Ishikawa (cell line): Measurements from ENCODE around the gene HSPA1L.
A peak's percentile ranks its signal among the peaks of the same experiment; 100 is the strongest.

Experiments used
- CEBPB ChIP-seq: IDR thresholded peaks from 2 replicates; pipeline ENCODE4 v1.6.1; 2012
- CREB1 ChIP-seq: IDR thresholded peaks from 2 replicates; pipeline ENCODE4 v1.6.1; 2012; ENCODE audit warnings: low read depth
- EGR1 ChIP-seq: IDR thresholded peaks from 2 replicates; pipeline ENCODE4 v1.6.1; 2012
- EP300 ChIP-seq: IDR thresholded peaks from 2 replicates; pipeline ENCODE4 v1.6.1; 2012; ENCODE audit warnings: borderline replicate concordance
- FOXM1 ChIP-seq: IDR thresholded peaks from 2 replicates; pipeline ENCODE4 v1.6.1; 2012; ENCODE audit warnings: low read depth, borderline replicate concordance
- MAX ChIP-seq: IDR thresholded peaks from 2 replicates; pipeline ENCODE4 v1.6.1; 2012
- NFIC ChIP-seq: IDR thresholded peaks from 2 replicates; pipeline ENCODE4 v1.6.1; 2012
- RAD21 ChIP-seq: IDR thresholded peaks from 2 replicates; pipeline ENCODE4 v1.6.1; 2012; ENCODE audit warnings: low read depth
- REST ChIP-seq: IDR thresholded peaks from 2 replicates; pipeline ENCODE4 v1.6.1; 2012; ENCODE audit warnings: low read depth, mild to moderate bottlenecking
- TAF1 ChIP-seq: IDR thresholded peaks from 2 replicates; pipeline ENCODE4 v1.6.1; 2012; ENCODE audit warnings: low read depth, mild to moderate bottlenecking
- TCF12 ChIP-seq: IDR thresholded peaks from 2 replicates; pipeline ENCODE4 v1.6.1; 2012; ENCODE audit warnings: low read depth
- TEAD4 ChIP-seq: IDR thresholded peaks from 2 replicates; pipeline ENCODE4 v1.6.1; 2012
- USF1 ChIP-seq: IDR thresholded peaks from 2 replicates; pipeline ENCODE4 v1.6.1; 2012
- YY1 ChIP-seq: IDR thresholded peaks from 2 replicates; pipeline ENCODE4 v1.6.1; 2012; ENCODE audit warnings: low read depth
- ZBTB7A ChIP-seq: IDR thresholded peaks from 2 replicates; pipeline ENCODE4 v1.6.1; 2012; ENCODE audit warnings: low read depth

The HSPA1L gene

DNA sequence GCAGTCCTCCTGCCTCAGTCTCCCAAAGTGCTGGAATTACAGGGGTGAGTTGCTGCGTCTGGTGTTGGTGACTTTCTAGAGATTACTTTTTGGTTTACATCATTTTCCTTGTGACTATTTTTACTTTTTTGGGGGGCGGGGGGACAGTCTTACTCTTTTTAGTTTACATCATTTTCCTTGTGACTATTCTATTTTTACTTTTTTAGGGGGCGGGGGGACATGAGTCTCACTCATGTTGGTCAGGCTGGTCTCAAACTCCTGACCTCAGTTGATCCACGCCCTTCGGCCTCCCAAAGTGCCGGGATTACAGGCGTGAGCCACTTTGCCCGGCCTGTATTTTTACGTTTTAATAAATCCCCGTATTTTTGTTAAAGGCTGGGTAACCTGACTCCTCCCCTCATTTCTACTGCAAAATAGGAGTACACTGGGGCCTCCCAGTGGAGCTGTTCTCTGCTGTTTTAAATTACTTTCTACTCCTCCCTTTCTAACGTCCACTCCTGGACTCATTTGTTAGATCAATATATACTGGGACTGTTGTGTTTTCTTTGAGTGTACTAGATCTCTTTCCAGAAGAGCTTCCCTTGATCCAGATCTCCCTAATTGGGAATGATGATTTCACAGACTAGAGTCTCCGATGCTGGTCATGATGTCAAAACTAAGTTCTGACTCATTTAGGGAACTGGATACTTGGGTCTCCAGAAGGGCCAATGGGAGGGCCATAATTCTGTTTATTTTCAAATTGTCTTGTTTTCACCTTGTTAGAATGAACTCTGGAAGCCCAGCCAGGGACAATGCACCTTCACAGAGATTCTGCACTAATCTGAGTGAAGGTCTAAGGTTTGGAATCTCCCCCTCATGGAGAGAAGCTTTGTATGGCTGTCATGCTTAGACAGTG lies 21.6 kb upstream of the HSPA1L start:
- TF ChIP-seq TEAD4 (no peak), EP300 (no peak), YY1 (no peak), TAF1 (no peak), USF1 (no peak), NFIC (no peak), RAD21 (no peak)

DNA sequence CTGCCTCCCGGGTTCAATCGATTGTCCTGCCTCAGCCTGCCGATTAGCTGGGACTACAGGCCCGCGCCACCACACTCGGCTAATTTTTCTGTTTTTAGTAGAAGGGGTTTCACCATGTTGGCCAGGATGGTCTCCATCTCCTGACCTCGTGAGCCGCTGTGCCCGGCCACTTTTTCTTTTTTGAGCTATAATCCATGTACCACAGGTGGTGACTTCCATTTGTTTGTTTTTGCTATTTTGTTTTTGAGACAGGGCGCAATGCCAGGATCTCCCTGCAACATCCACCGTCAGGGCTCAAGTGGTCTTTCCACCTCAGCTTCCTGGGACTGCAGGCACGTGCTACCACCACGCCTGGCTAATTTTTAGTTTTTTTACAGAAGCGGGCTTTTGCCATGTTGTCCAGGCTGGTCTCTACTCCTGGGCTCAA lies 21.0 kb upstream of the HSPA1L start:
- TF ChIP-seq EP300: no peak
- TF ChIP-seq NFIC: no peak
- TF ChIP-seq EGR1: no peak
- no peak for TF ChIP-seq RAD21
- no peak for TF ChIP-seq FOXM1
- TF ChIP-seq REST: no peak
- no peak for TF ChIP-seq TCF12
- TF ChIP-seq TEAD4: no peak

GRCh38 chr6:31834367-31835250 lies 19.5 kb upstream of the HSPA1L start:
- TF ChIP-seq REST (no peak), RAD21 (no peak), USF1 (no peak; the same call in 1 of the 2 replicates), CEBPB (no peak), EP300 (no peak), TAF1 (peak; percentile 95), YY1 (peak; percentile 94), ZBTB7A (no peak; the same call in none of the 2 replicates), TCF12 (no peak; the same call in 1 of the 2 replicates), FOXM1 (peak; percentile 25; the same call in 1 of the 2 replicates), TEAD4 (peak; percentile 62), CREB1 (no peak), NFIC (no peak), MAX (peak; percentile 78), EGR1 (no peak)

GRCh38 chr6:31831350-31832215 lies 16.5 kb upstream of the HSPA1L start:
- TF ChIP-seq TCF12 (no peak), RAD21 (no peak), TEAD4 (no peak), TAF1 (no peak), CEBPB (no peak), FOXM1 (no peak), ZBTB7A (no peak)

GRCh38 chr6:31830886-31831335 lies 15.8 kb upstream of the HSPA1L start:
- TF ChIP-seq FOXM1 (no peak), NFIC (no peak), USF1 (no peak), CEBPB (no peak), REST (no peak), RAD21 (no peak), TCF12 (no peak), EP300 (no peak), MAX (no peak), TAF1 (no peak), YY1 (no peak), ZBTB7A (no peak), TEAD4 (no peak), EGR1 (no peak), CREB1 (no peak)
